K562 (cell line): ENCODE results near the gene CD300A. TPM values are rescaled to one million over a fixed set of nuclear protein-coding genes. Genes with fewer than 3 reads are reported as not detected.

Source experiments
- ATAC-seq: fragments of 200-7000 bp; cut with Tn5 transposase; 3 replicates; pipeline ENCODE4 v1.9.1; 2020; ENCODE audit warnings: moderate library complexity
- BruUV-seq: library from RNA; stranded (reverse); fragments of 400-500 nt; replicated peaks from 2 replicates; lab custom pipeline; 2021; lab: Mats Ljungman, UMichigan
- CTCF ChIA-PET: fragments of 300-600 bp; formaldehyde crosslinking; extraction: SDS; loops from one replicate; lab custom pipeline; 2021; ENCODE audit warnings: low intra/inter-chr PET ratio; lab: Yijun Ruan, JAX
- POLR2A ChIA-PET: fragments of 300-600, 350-650 bp; sonication (Branson Sonifier 250); formaldehyde crosslinking; extraction: SDS; loops from one replicate; lab custom pipeline; 2021; ENCODE audit warnings: antibody characterized with exemption, inconsistent platforms; lab: Yijun Ruan, JAX
- DNase-seq, 4 experiments: peaks; one replicate each; pipeline versions ENCODE4 v3.0.0 to v3.0.0-alpha.2; 2011 to 2018; ENCODE audit warnings: low spot score in 3 of 4, mixed read lengths in 3 of 4; ENCODE audit errors: extremely low read depth in 1 of 4
- FAIRE-seq: peaks from 2 replicates; lab custom pipeline; 2011; peaks lifted over from hg19 to GRCh38; lab: Jason Lieb, UNC
- H2AFZ ChIP-seq: 2 replicates; pipeline ENCODE4 v1.6.0; 2011; ENCODE audit warnings: low read depth, low read length, control low read depth, inconsistent platforms
- H3K27ac ChIP-seq: fragments of 200-600 bp; 3 replicates; pipeline ENCODE4 v1.8.0; 2011; ENCODE audit warnings: low read depth, mild to moderate bottlenecking, control low read depth, inconsistent platforms, low read length, moderate library complexity, mixed read lengths; ENCODE audit errors: extremely low read depth
- H3K27me3 ChIP-seq, 2 experiments: fragments of 300-600 bp in 1 of 2; 2 replicates in 1 of 2; 3 replicates in 1 of 2; pipeline versions ENCODE4 v1.6.0 to v1.8.0; 2011; ENCODE audit warnings: inconsistent platforms in 2 of 2, low read length in 2 of 2, mild to moderate bottlenecking in 1 of 2, mixed read lengths in 1 of 2, moderate library complexity in 1 of 2; ENCODE audit not compliant: control insufficient read depth in 2 of 2, insufficient read depth in 2 of 2
- H3K36me3 ChIP-seq: fragments of 300-600 bp; 3 replicates; pipeline ENCODE4 v1.8.0; 2011; ENCODE audit warnings: mild to moderate bottlenecking, low read length, inconsistent platforms; ENCODE audit not compliant: control insufficient read depth, insufficient read depth
- H3K4me1 ChIP-seq, 2 experiments: fragments of 200-600 bp in 1 of 2; replicated peaks in 1 of 2; 2 replicates in 1 of 2; 3 replicates in 1 of 2; pipeline versions ENCODE4 v1.5.1 to v1.8.0; 2011; ENCODE audit warnings: inconsistent platforms in 2 of 2, low read length in 2 of 2, mild to moderate bottlenecking in 1 of 2, mixed read lengths in 1 of 2, moderate library complexity in 1 of 2; ENCODE audit not compliant: control insufficient read depth in 2 of 2, insufficient read depth in 2 of 2
- H3K4me2 ChIP-seq: 2 replicates; pipeline ENCODE4 v1.6.1; 2011; ENCODE audit warnings: low read length, control low read depth, inconsistent platforms, mixed read lengths; ENCODE audit not compliant: insufficient read depth
- H3K4me3 ChIP-seq: fragments of 200-600 bp; sonication (generic), shearing (Covaris generic); 2 replicates; pipeline ENCODE4 v1.5.1; 2016; ENCODE audit warnings: control low read depth, inconsistent platforms
- H3K79me2 ChIP-seq: fragments of 200-600 bp; 3 replicates; pipeline ENCODE4 v1.8.0; 2011; ENCODE audit warnings: low read length, inconsistent platforms; ENCODE audit not compliant: control insufficient read depth, insufficient read depth
- H3K9ac ChIP-seq, 2 experiments: 2 replicates each; pipeline versions ENCODE4 v1.6.0 to v1.6.1; 2011; ENCODE audit warnings: low read depth in 2 of 2, low read length in 2 of 2, control low read depth in 1 of 2, inconsistent platforms in 1 of 2, mild to moderate bottlenecking in 1 of 2, mixed read lengths in 1 of 2; ENCODE audit not compliant: insufficient read depth in 1 of 2
- H3K9me1 ChIP-seq: one replicate; pipeline ENCODE4 v1.6.0; 2011; ENCODE audit warnings: inconsistent platforms, mild to moderate bottlenecking, low read length, moderate library complexity; ENCODE audit not compliant: control insufficient read depth, insufficient read depth
- H3K9me3 ChIP-seq: replicated peaks from 2 replicates; pipeline ENCODE4 v1.5.1; 2011; ENCODE audit warnings: low read depth, low read length, inconsistent platforms; ENCODE audit not compliant: control insufficient read depth, insufficient read depth
- H4K20me1 ChIP-seq: replicated peaks from 2 replicates; pipeline ENCODE4 v1.6.1; 2011; ENCODE audit warnings: low read length, inconsistent platforms, mixed read lengths; ENCODE audit not compliant: control insufficient read depth, insufficient read depth
- BRD4 ChIP-seq: fragments of 200-600 bp; sonication (generic); IDR thresholded peaks from 2 replicates; pipeline ENCODE4 v1.6.1; 2017; ENCODE audit warnings: inconsistent platforms
- PCBP1 ChIP-seq: fragments of 200-400 bp; formaldehyde crosslinking; IDR thresholded peaks from 2 replicates; pipeline ENCODE4 v1.6.1; 2018; ENCODE audit warnings: mild to moderate bottlenecking, low read depth, low read length; ENCODE audit not compliant: poor library complexity, severe bottlenecking
- SMARCA5 ChIP-seq: fragments of 450-650 bp; IDR thresholded peaks from 2 replicates; pipeline ENCODE4 v1.6.1; 2016
- TGIF2 ChIP-seq: sonication (generic); formaldehyde crosslinking; IDR thresholded peaks from 2 replicates; pipeline ENCODE4 v1.8.1; 2022; ENCODE audit warnings: mild to moderate bottlenecking, missing genetic modification reagents, moderate library complexity
- ZNF79 ChIP-seq: fragments of 250-450 bp; sonication (Bioruptor Pico); IDR thresholded peaks from 2 replicates; pipeline ENCODE4 v1.4.0; 2020; ENCODE audit warnings: low read depth, mild to moderate bottlenecking, moderate library complexity
- WGBS: fragments of 100-300 bp; shearing (Covaris generic); methylation state at CpG from one replicate; pipeline ENCODE4 v1.1.6; 2016; ENCODE audit warnings: low coverage, mixed read lengths; ENCODE audit not compliant: insufficient coverage; ENCODE audit errors: missing lambda C conversion rate; 5-methylcytosine and 5-hydroxymethylcytosine counted together
- in situ Hi-C: fragments of 300-500 bp; cut with MboI; formaldehyde crosslinking; loops from 4 replicates; pipeline ENCODE4 v1.15.0; 2018; ENCODE audit warnings: inconsistent platforms, mixed read lengths
- intact Hi-C: fragments of 100-400 bp; cut with micrococcal nuclease; formaldehyde crosslinking; loops from 2 replicates; pipeline ENCODE4 v1.14.2; 2022
- polyA plus RNA-seq, 8 experiments: library from polyadenylated mRNA; depleted of rRNA in 4 of 8; stranded (reverse) in 5 of 8; unstranded in 3 of 8; fragments of >200 nt; fragmentation: Nextera tagmentation in 2 of 8; fragmentation: Illumina TruSeq in 1 of 8; extraction: Ambion mirVana in 2 of 8; extraction: Trizol in 1 of 8; gene quantifications; 2 replicates each; pipeline versions ENCODE4 v1.2.1 to v1.2.3, GENCODE V29; 2011 to 2014; ENCODE audit warnings: inconsistent platforms in 1 of 8, missing spikeins in 1 of 8
- total RNA-seq, 7 experiments: library from RNA; depleted of rRNA in 6 of 7; stranded (reverse); fragments of >200 nt in 6 of 7; fragmentation: Illumina TruSeq in 2 of 7; extraction: Trizol in 2 of 7; gene quantifications; 2 replicates each; pipeline versions ENCODE4 v1.2.1 to v1.2.3, GENCODE V29; 2011 to 2021; ENCODE audit warnings: low replicate concordance in 1 of 7
- TF ChIP-seq, protein P1 (sequence below): fragments of 200-800 bp; sonication (Bioruptor generic); IDR thresholded peaks from 2 replicates; pipeline ENCODE4 v1.6.1; 2016; ENCODE audit warnings: missing genetic modification characterization, missing compliant biosample characterization
- TF ChIP-seq, protein P2 (sequence below): fragments of 250-450 bp; sonication (Bioruptor Pico); IDR thresholded peaks from 2 replicates; pipeline ENCODE4 v1.5.0; 2021; ENCODE audit warnings: mild to moderate bottlenecking, moderate library complexity
- TF ChIP-seq, protein P3 (sequence below), 2 experiments: fragments of 200-800 bp in 1 of 2; sonication (Bioruptor generic) in 1 of 2; sonication (generic) in 1 of 2; formaldehyde crosslinking in 1 of 2; IDR thresholded peaks in 1 of 2; conservative IDR thresholded peaks in 1 of 2; 2 replicates each; pipeline versions ENCODE4 v1.5.0 to v1.6.1; 2016 to 2020; ENCODE audit warnings: missing compliant biosample characterization in 1 of 2, missing genetic modification characterization in 1 of 2, missing genetic modification reagents in 1 of 2
- TF ChIP-seq, protein P4 (sequence below): fragments of 450-650 bp; IDR thresholded peaks from 2 replicates; pipeline ENCODE4 v1.6.1; 2016; ENCODE audit warnings: mild to moderate bottlenecking

Gene CD300A
- total and polyA plus RNA-seq, 9 of the 15 experiments (the other 6 are each of a cell fraction or from before 2014, with no cell fraction given), result 0.21 to 1.7 (median 0.41) TPM; not detected in 1

DNA sequence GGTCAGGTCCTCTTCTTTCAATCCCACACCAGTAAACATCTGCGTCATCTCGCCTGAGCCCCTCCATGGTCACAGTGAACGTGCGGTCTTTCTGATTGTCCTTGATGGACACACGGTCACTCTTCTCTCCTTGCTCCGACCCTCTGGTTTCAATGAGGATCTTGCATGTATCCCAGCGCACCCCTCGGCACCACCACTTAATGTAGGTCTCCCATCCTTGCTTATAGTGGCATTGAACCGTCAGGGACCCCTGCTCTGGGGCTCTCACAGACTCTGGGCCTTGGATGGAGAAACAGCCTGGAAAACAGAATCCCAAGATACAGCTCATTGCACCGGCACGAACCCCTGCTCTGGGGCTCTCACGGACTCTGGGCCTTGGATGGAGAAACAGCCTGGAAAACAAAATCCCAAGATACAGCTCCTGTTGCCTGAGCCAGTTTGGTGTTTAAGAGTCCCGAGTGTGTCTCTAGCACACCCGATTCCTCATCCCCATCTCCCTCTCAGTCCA, 59.4 kb downstream of the CD300A start:
- ChIA-PET CTCF (no interaction called here), POLR2A (no interaction called here)
- DNase-seq, result no peak
- Histone ChIP-seq H3K9me3 (no peaks in the 10 kb centered on the region), H3K79me2 (no peaks in the 10 kb centered on the region), H2AFZ (no peak overlapping the region), H3K4me1 (no peaks in the 10 kb centered on the region), H3K4me2 (no peak overlapping the region), H4K20me1 (no peaks in the 10 kb centered on the region), H3K4me3 (no peak overlapping the region), H3K36me3 (no peaks in the 10 kb centered on the region), H3K27me3 (peaks cover 13 to 77% of the 10 kb centered on the region in 2 experiments; a peak in 3 of 5 replicates), H3K9me1 (no peaks in the 10 kb centered on the region), H3K27ac (no peak overlapping the region), H3K9ac (no peak overlapping the region)
- intact Hi-C loops, result no loop called here
- 0% methylated on average over 11 of the region's 14 CpGs for WGBS
- in situ Hi-C loops, result no loop called here
- BruUV-seq, result no TSS peak
- no peak for ATAC-seq
- FAIRE-seq, result no peak
- TF ChIP-seq PCBP1 (no peak), ZNF79 (CRISPR knock-in tag) (no peak), TGIF2 (CRISPR knock-in tag) (no peak), BRD4 (no peak), SMARCA5 (no peak)
- TF ChIP-seq, protein P1, sequence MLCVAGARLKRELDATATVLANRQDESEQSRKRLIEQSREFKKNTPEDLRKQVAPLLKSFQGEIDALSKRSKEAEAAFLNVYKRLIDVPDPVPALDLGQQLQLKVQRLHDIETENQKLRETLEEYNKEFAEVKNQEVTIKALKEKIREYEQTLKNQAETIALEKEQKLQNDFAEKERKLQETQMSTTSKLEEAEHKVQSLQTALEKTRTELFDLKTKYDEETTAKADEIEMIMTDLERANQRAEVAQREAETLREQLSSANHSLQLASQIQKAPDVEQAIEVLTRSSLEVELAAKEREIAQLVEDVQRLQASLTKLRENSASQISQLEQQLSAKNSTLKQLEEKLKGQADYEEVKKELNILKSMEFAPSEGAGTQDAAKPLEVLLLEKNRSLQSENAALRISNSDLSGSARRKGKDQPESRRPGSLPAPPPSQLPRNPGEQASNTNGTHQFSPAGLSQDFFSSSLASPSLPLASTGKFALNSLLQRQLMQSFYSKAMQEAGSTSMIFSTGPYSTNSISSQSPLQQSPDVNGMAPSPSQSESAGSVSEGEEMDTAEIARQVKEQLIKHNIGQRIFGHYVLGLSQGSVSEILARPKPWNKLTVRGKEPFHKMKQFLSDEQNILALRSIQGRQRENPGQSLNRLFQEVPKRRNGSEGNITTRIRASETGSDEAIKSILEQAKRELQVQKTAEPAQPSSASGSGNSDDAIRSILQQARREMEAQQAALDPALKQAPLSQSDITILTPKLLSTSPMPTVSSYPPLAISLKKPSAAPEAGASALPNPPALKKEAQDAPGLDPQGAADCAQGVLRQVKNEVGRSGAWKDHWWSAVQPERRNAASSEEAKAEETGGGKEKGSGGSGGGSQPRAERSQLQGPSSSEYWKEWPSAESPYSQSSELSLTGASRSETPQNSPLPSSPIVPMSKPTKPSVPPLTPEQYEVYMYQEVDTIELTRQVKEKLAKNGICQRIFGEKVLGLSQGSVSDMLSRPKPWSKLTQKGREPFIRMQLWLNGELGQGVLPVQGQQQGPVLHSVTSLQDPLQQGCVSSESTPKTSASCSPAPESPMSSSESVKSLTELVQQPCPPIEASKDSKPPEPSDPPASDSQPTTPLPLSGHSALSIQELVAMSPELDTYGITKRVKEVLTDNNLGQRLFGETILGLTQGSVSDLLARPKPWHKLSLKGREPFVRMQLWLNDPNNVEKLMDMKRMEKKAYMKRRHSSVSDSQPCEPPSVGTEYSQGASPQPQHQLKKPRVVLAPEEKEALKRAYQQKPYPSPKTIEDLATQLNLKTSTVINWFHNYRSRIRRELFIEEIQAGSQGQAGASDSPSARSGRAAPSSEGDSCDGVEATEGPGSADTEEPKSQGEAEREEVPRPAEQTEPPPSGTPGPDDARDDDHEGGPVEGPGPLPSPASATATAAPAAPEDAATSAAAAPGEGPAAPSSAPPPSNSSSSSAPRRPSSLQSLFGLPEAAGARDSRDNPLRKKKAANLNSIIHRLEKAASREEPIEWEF (CRISPR knock-in tag), result no peak
- TF ChIP-seq, protein P2, sequence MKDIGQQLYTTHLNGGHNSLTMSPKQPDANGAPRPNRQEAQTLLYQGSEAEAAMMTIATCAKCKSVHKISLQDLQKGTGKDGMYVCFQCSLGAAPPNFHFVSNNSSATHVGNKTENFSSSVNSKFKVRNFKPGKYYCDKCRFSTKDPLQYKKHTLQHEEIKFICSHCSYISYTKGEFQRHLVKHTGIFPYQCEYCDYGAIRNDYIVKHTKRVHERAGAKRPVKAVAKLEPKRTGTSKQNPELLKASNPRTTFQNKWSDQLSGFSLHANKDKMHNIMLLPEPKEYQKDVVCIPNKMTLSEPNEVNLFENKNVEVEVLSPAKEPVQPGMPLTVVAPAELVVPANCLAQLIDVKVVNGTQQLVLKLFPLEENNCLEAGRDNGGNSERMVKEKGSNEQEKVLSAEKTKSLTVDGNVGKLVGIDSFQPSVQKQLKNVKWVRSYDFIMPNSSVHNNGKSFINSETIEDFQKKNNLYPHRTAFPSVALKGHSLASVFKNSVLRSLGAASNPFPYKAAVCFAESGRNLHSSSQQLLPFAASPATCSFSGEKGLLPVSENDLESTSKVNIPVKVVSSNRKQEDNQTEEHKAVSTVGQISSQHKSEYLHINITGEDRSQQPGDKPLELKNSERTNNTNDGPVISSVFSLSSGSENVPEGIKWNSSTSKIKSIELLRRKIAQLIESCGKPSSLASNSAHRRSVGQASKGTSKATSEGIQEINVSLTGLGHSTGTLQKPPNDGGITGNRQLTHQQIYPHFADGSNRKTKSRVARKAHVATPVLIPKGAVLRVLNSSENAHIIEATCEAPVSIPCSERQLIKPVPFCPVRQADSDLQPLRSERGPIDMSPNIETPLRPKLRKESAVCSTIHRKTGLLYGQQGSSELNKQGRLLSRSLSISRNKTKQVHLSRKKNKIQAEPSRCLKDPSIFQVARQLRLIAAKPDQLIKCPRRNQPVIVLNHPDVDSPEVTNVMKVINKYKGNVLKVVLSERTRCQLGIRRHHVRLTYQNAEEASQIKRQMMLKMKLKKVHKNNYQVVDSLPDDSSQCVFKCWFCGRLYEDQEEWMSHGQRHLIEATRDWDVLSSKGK (CRISPR knock-in tag), result no peak
- TF ChIP-seq, protein P3, sequence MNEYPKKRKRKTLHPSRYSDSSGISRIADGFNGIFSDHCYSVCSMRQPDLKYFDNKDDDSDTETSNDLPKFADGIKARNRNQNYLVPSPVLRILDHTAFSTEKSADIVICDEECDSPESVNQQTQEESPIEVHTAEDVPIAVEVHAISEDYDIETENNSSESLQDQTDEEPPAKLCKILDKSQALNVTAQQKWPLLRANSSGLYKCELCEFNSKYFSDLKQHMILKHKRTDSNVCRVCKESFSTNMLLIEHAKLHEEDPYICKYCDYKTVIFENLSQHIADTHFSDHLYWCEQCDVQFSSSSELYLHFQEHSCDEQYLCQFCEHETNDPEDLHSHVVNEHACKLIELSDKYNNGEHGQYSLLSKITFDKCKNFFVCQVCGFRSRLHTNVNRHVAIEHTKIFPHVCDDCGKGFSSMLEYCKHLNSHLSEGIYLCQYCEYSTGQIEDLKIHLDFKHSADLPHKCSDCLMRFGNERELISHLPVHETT (CRISPR knock-in tag; conservative IDR thresholded peaks at IDR 0.05 in 1 of 2, IDR thresholded peaks at IDR 0.05 in 1 of 2), result no peak
- TF ChIP-seq, protein P4, sequence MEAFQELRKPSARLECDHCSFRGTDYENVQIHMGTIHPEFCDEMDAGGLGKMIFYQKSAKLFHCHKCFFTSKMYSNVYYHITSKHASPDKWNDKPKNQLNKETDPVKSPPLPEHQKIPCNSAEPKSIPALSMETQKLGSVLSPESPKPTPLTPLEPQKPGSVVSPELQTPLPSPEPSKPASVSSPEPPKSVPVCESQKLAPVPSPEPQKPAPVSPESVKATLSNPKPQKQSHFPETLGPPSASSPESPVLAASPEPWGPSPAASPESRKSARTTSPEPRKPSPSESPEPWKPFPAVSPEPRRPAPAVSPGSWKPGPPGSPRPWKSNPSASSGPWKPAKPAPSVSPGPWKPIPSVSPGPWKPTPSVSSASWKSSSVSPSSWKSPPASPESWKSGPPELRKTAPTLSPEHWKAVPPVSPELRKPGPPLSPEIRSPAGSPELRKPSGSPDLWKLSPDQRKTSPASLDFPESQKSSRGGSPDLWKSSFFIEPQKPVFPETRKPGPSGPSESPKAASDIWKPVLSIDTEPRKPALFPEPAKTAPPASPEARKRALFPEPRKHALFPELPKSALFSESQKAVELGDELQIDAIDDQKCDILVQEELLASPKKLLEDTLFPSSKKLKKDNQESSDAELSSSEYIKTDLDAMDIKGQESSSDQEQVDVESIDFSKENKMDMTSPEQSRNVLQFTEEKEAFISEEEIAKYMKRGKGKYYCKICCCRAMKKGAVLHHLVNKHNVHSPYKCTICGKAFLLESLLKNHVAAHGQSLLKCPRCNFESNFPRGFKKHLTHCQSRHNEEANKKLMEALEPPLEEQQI, result no peak
